ENCODE data around the gene POSTN.
"Not testable (repeated sequence)": the region's sequence is repeated elsewhere in the genome, so short reads cannot be mapped to it uniquely, and the experiment has no call there.

POSTN gene

GRCh38 chr13:37595162-37595561, 3.4 kb downstream of the POSTN start:
- H3K4me1 ChIP-seq (ENCODE audit: control insufficient read depth, insufficient read depth, low read length): peaks cover 34% of the 10 kb centered on the region
- H3K27ac ChIP-seq (ENCODE audit: low read depth, low read length): peak overlapping the region; percentile 84
- no peak overlapping the region for H3K9ac ChIP-seq (ENCODE audit: low read depth, low read length)
- no peaks in the 10 kb centered on the region for H3K9me3 ChIP-seq (ENCODE audit: control insufficient read depth, insufficient read depth, low read length)
- no peaks in the 10 kb centered on the region for H3K36me3 ChIP-seq (ENCODE audit: control insufficient read depth, insufficient read depth, low read length)
- H3K27me3 ChIP-seq (ENCODE audit: control insufficient read depth, insufficient read depth, low read length): no peaks in the 10 kb centered on the region
- peak overlapping the region; percentile 20; the same call in 1 of the 2 replicates for H3K4me3 ChIP-seq (ENCODE audit: low read depth, low read length)

DNA sequence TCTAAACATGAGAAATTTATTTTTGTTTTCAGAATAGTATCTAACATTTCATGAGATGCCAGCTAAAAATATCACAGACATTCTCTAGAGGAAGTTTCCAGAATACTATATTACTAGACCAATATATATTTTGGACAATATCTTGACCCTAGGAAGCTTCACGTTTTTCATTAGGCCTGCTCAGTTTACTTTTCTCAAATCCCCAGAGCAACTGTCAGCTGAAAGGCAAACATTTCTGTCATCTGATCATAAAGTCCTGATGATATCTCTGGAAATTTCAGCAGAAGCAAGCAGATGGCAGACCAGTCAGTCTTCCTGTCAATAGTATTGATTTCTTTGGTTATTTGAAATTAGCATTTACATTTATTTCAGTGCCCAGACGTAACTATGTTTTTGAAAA, 4.0 kb downstream of the POSTN start:
- Histone ChIP-seq H3K9ac (ENCODE audit: low read depth, low read length) (no peak overlapping the region), H3K4me3 (ENCODE audit: low read depth, low read length) (no peak overlapping the region), H3K27ac (ENCODE audit: low read depth, low read length) (peak overlapping the region; percentile 84), H3K9me3 (ENCODE audit: control insufficient read depth, insufficient read depth, low read length) (no peaks in the 10 kb centered on the region), H3K27me3 (ENCODE audit: control insufficient read depth, insufficient read depth, low read length) (no peaks in the 10 kb centered on the region), H3K36me3 (ENCODE audit: control insufficient read depth, insufficient read depth, low read length) (no peaks in the 10 kb centered on the region), H3K4me1 (ENCODE audit: control insufficient read depth, insufficient read depth, low read length) (peaks cover 34% of the 10 kb centered on the region)

DNA sequence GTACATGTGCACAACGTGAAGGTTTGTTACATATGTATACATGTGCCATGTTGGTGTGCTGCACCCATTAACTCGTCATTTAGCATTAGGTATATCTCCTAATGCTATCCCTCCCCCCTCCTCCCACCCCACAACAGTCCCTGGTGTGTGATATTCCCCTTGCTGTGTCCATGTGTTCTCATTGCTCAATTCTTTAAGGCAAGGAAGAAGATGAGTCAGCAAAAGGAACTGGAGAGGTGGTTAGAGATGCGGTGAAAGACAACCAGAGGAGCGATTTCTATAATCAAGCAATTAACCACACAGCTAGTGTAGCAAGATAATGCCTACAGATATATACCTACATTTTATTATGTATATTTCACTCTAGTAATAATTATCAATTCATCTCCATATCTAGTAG, 9.2 kb downstream of the POSTN start:
- H3K36me3 ChIP-seq (ENCODE audit: control insufficient read depth, insufficient read depth, low read length); H3K4me3 ChIP-seq (ENCODE audit: low read depth, low read length); H3K27me3 ChIP-seq (ENCODE audit: control insufficient read depth, insufficient read depth, low read length); H3K4me1 ChIP-seq (ENCODE audit: control insufficient read depth, insufficient read depth, low read length); H3K27ac ChIP-seq (ENCODE audit: low read depth, low read length); H3K9me3 ChIP-seq (ENCODE audit: control insufficient read depth, insufficient read depth, low read length); H3K9ac ChIP-seq (ENCODE audit: low read depth, low read length): not testable (repeated sequence)

DNA sequence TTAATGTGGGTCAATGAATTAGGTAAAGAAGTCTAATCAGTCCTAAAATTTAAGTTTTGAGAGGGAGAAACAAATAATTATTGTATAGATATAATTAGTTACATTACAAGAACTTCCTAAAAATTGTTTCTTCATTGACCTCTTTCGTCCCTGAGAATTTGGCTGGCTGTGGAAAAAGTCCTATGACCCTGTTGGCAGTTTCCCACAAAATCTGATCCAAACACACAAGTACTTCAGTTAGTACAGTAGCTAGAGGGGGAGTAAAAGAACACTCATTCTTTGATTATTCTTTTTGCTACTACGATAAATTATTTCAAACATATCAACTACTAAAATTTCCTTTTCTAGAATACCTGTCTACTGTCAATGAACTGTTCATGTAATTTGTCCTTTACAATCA, 11.3 kb downstream of the POSTN start:
- no peak overlapping the region for H3K4me3 ChIP-seq (ENCODE audit: low read depth, low read length)
- no peaks in the 10 kb centered on the region for H3K9me3 ChIP-seq (ENCODE audit: control insufficient read depth, insufficient read depth, low read length)
- no peaks in the 10 kb centered on the region for H3K4me1 ChIP-seq (ENCODE audit: control insufficient read depth, insufficient read depth, low read length)
- no peaks in the 10 kb centered on the region for H3K36me3 ChIP-seq (ENCODE audit: control insufficient read depth, insufficient read depth, low read length)
- H3K9ac ChIP-seq (ENCODE audit: low read depth, low read length): no peak overlapping the region
- H3K27me3 ChIP-seq (ENCODE audit: control insufficient read depth, insufficient read depth, low read length): no peaks in the 10 kb centered on the region
- H3K27ac ChIP-seq (ENCODE audit: low read depth, low read length): no peak overlapping the region

GRCh38 chr13:37586164-37586563, 12.4 kb downstream of the POSTN start:
- Histone ChIP-seq H3K9me3 (ENCODE audit: control insufficient read depth, insufficient read depth, low read length) (no peaks in the 10 kb centered on the region), H3K4me1 (ENCODE audit: control insufficient read depth, insufficient read depth, low read length) (no peaks in the 10 kb centered on the region), H3K27me3 (ENCODE audit: control insufficient read depth, insufficient read depth, low read length) (no peaks in the 10 kb centered on the region), H3K4me3 (ENCODE audit: low read depth, low read length) (no peak overlapping the region), H3K27ac (ENCODE audit: low read depth, low read length) (no peak overlapping the region), H3K9ac (ENCODE audit: low read depth, low read length) (no peak overlapping the region), H3K36me3 (ENCODE audit: control insufficient read depth, insufficient read depth, low read length) (no peaks in the 10 kb centered on the region)

GRCh38 chr13:37585541-37585940, 13.0 kb downstream of the POSTN start:
- Histone ChIP-seq H3K27me3 (ENCODE audit: control insufficient read depth, insufficient read depth, low read length) (no peaks in the 10 kb centered on the region), H3K9ac (ENCODE audit: low read depth, low read length) (no peak overlapping the region), H3K27ac (ENCODE audit: low read depth, low read length) (no peak overlapping the region), H3K4me3 (ENCODE audit: low read depth, low read length) (no peak overlapping the region), H3K4me1 (ENCODE audit: control insufficient read depth, insufficient read depth, low read length) (no peaks in the 10 kb centered on the region), H3K9me3 (ENCODE audit: control insufficient read depth, insufficient read depth, low read length) (no peaks in the 10 kb centered on the region), H3K36me3 (ENCODE audit: control insufficient read depth, insufficient read depth, low read length) (no peaks in the 10 kb centered on the region)

DNA sequence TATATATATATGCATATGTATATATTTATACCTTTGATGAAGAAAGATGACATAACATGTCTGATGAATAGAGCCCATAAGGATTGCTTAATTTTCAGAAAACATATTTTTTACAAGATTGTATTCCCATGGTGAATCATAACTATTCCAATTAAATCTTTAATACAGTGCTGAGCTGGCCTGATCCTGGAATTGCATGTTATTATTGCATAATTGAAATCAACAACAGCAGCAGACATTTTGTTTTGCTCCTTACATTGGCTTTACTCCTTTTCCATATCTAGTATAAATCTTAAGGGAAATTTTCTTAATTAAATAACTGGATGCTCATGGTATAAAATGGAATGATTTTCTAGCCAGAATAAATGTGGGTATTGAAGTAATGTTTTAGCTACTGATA, 22.0 kb downstream of the POSTN start:
- H3K27ac ChIP-seq (ENCODE audit: low read depth, low read length): no peak overlapping the region

DNA sequence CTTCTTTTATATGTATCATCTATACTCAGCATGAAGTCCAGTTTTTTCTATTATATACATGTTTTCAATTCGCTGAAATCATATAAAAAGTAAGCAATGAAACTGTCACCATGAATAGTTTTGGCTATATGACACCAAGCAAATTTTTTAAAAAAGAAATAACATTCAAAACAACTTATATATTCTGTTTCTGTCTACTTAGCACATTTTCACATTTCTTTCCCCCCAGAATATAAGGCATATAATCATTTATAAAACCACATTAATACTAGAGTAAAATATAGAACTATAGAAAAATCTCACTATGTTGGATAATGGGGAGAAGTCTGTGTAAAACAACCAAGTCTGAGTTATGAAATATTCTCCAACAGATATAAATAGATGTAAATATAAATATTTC, 33.1 kb downstream of the POSTN start:
- no peak overlapping the region for H3K4me3 ChIP-seq (ENCODE audit: low read depth, low read length)
- no peaks in the 10 kb centered on the region for H3K9me3 ChIP-seq (ENCODE audit: control insufficient read depth, insufficient read depth, low read length)
- no peak overlapping the region for H3K27ac ChIP-seq (ENCODE audit: low read depth, low read length)
- H3K4me1 ChIP-seq (ENCODE audit: control insufficient read depth, insufficient read depth, low read length): no peaks in the 10 kb centered on the region
- H3K9ac ChIP-seq (ENCODE audit: low read depth, low read length): no peak overlapping the region
- no peaks in the 10 kb centered on the region for H3K36me3 ChIP-seq (ENCODE audit: control insufficient read depth, insufficient read depth, low read length)
- H3K27me3 ChIP-seq (ENCODE audit: control insufficient read depth, insufficient read depth, low read length): no peaks in the 10 kb centered on the region

More for the DNA sequence above, 22.0 kb downstream of the POSTN start:
- H3K9ac ChIP-seq (ENCODE audit: low read depth, low read length): no peak overlapping the region
- H3K36me3 ChIP-seq (ENCODE audit: control insufficient read depth, insufficient read depth, low read length): no peaks in the 10 kb centered on the region
- H3K4me3 ChIP-seq (ENCODE audit: low read depth, low read length): no peak overlapping the region
- no peaks in the 10 kb centered on the region for H3K27me3 ChIP-seq (ENCODE audit: control insufficient read depth, insufficient read depth, low read length)
- no peaks in the 10 kb centered on the region for H3K9me3 ChIP-seq (ENCODE audit: control insufficient read depth, insufficient read depth, low read length)
- no peaks in the 10 kb centered on the region for H3K4me1 ChIP-seq (ENCODE audit: control insufficient read depth, insufficient read depth, low read length)

DNA sequence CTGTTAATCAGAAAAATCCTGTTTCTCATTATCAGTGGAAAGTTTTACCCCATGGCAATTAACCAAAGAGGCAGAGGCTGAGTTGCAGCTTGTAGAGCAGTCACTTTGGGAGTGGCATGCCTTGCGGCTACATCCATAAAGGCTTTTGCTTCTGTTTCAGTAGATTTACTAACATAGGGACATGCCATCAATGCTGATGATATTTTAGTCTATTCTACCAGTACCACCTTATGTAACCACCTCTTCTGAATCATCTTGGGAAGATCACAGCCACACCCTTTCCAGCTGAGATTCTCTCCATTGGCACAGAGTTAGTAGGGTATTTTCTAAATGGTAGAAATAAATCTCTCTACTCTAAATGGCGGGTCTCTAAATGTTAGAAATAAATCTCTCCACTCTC, 37.5 kb downstream of the POSTN start:
- H3K9me3 ChIP-seq (ENCODE audit: control insufficient read depth, insufficient read depth, low read length): no peaks in the 10 kb centered on the region; the same call in 1 of the 2 replicates
- H3K36me3 ChIP-seq (ENCODE audit: control insufficient read depth, insufficient read depth, low read length): no peaks in the 10 kb centered on the region
- H3K27me3 ChIP-seq (ENCODE audit: control insufficient read depth, insufficient read depth, low read length): no peaks in the 10 kb centered on the region
- H3K9ac ChIP-seq (ENCODE audit: low read depth, low read length): no peak overlapping the region
- no peak overlapping the region for H3K27ac ChIP-seq (ENCODE audit: low read depth, low read length)
- no peaks in the 10 kb centered on the region for H3K4me1 ChIP-seq (ENCODE audit: control insufficient read depth, insufficient read depth, low read length)
- no peak overlapping the region for H3K4me3 ChIP-seq (ENCODE audit: low read depth, low read length)

- no peaks in the 10 kb centered on the region; the same call in 1 of the 2 replicates for H3K9me3 ChIP-seq (ENCODE audit: control insufficient read depth, insufficient read depth, low read length)
- H3K4me1 ChIP-seq (ENCODE audit: control insufficient read depth, insufficient read depth, low read length): no peaks in the 10 kb centered on the region
- H3K4me3 ChIP-seq (ENCODE audit: low read depth, low read length): no peak overlapping the region
- H3K27me3 ChIP-seq (ENCODE audit: control insufficient read depth, insufficient read depth, low read length): no peaks in the 10 kb centered on the region
- no peak overlapping the region for H3K9ac ChIP-seq (ENCODE audit: low read depth, low read length)
- H3K27ac ChIP-seq (ENCODE audit: low read depth, low read length): no peak overlapping the region
- no peaks in the 10 kb centered on the region for H3K36me3 ChIP-seq (ENCODE audit: control insufficient read depth, insufficient read depth, low read length)
Measured at GRCh38 chr13:37560526-37560925, 38.0 kb downstream of the POSTN start.

DNA sequence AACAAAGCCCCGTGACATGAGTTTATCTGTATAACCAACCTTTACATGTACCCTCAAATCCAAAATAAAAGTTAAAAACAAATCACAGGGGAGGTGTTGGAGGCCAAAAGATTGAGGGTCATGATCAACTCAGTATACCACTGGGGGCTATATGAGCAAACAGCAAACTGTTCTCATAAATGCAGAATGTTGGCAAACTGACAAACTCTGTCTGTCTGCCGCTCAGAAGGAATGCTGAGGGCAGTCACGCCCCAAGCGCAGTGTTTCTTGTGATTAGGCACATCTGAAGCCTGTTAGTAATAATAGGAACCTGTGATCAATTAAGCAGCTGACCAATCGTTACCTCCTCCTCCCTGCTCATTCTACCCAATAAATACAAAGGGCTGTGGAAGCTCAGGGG, 39.8 kb downstream of the POSTN start:
- H3K27ac ChIP-seq (ENCODE audit: low read depth, low read length); H3K4me1 ChIP-seq (ENCODE audit: control insufficient read depth, insufficient read depth, low read length): not testable (repeated sequence)

DNA sequence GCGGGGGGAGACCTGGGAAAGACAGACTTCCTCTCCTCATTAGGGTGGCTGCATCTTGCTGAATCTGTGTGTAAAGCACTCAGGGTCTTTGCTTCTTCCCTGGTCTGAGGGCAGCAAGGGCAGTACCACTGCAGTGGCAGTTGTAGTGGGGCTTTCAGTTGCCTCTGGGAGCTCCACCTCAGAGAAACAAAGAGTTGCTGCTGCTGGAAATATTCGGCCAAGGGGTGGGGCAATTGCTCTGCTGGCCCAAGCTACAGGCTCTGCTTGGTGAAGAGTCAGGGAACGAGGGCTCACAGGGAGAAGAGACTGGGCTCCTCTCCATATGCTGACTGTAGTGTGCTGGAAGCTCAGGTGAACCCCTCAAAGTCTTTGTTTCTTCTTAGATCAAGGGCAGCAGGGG, 52.5 kb downstream of the POSTN start:
- no peak overlapping the region for H3K4me3 ChIP-seq (ENCODE audit: low read depth, low read length)
- no peaks in the 10 kb centered on the region for H3K27me3 ChIP-seq (ENCODE audit: control insufficient read depth, insufficient read depth, low read length)
- H3K27ac ChIP-seq (ENCODE audit: low read depth, low read length): no peak overlapping the region
- H3K9ac ChIP-seq (ENCODE audit: low read depth, low read length): no peak overlapping the region
- H3K4me1 ChIP-seq (ENCODE audit: control insufficient read depth, insufficient read depth, low read length): no peaks in the 10 kb centered on the region; the same call in 1 of the 2 replicates
- no peaks in the 10 kb centered on the region; the same call in none of the 2 replicates for H3K9me3 ChIP-seq (ENCODE audit: control insufficient read depth, insufficient read depth, low read length)
- no peaks in the 10 kb centered on the region for H3K36me3 ChIP-seq (ENCODE audit: control insufficient read depth, insufficient read depth, low read length)

More for the DNA sequence above, 39.8 kb downstream of the POSTN start:
- H3K9ac ChIP-seq (ENCODE audit: low read depth, low read length); H3K36me3 ChIP-seq (ENCODE audit: control insufficient read depth, insufficient read depth, low read length); H3K4me3 ChIP-seq (ENCODE audit: low read depth, low read length); H3K27me3 ChIP-seq (ENCODE audit: control insufficient read depth, insufficient read depth, low read length); H3K9me3 ChIP-seq (ENCODE audit: control insufficient read depth, insufficient read depth, low read length): not testable (repeated sequence)
